NOMO-1 treated with dmso at 0.1 percent for 144 hours (cell line): ENCODE results near the gene FBXL13.
"Not testable (repeated sequence)": the region's sequence is repeated elsewhere in the genome, so short reads cannot be mapped to it uniquely, and the experiment has no call there.

ENCODE experiments used
- DNase-seq: peaks from one replicate; lab custom pipeline; 2025; ENCODE audit not compliant: unreplicated experiment; lab: John Stamatoyannopoulos, UW

FBXL13 gene

DNA sequence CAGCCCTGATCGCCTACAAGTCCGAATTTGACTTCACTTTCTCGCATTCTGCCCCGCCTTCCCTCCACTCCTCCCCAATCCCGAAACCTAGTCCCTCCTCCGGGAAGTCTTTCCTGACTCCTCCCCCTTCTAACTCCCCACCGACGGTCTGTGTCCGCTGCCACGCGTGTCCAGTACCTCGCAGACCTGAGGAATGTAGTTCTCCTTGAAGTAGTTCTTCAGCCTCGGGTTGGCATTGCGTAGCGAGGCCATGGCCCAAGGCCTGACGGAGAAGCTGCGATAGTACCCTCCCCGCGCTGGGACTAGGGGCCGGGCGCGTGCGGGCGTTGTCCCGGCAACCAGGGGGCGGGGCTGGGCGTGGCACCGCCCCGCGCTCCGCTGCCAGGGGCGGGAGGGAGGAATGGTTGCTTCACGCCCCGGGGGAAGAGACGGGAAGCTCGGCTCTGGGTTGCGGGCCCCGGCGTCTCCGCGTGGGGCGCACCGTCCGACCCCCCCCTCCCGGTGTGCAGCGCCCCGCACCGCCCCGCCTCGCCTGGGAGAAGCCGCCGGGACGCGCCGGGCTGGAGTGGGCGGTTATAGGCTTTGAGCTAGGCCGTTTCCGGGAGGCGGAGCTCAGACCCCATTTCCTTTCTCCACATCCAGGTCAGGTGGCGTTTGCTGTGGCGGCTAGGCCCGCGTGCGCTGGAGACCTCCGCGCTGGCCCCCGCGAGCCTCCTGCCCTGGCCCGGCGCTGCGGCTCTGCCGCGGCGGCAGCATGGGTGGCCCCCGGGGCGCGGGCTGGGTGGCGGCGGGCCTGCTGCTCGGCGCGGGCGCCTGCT, at the start of gene FBXL13, which contains the start of gene ARMC10:
TSS of gene FBXL13 (minus strand) at position 278 of the 818 bp plus-strand sequence.
TSS of gene ARMC10 (plus strand) at position 622 of the 818 bp plus-strand sequence. CDS start at position 755, 133 bp downstream.
- peak; percentile 72 for DNase-seq

DNA sequence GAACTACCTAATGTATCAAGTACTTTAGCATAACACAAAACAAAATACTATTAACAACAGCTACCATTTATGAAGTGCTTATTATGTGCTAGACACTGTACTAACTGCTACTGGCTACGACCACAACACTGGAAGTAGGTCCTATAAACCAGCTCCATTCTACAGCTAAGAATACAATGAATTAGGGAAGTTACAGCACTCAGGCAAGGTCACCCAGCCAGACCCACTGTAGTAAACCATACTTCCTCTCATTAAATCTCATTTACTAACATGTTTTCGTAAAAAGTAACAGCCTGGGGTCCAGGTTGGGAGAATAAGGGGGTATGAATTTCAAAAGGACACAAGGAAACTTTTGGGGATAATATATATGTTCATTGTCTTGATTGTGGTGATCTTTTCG, 48.9 kb upstream of the FBXL13 start:
- no peak for DNase-seq

DNA sequence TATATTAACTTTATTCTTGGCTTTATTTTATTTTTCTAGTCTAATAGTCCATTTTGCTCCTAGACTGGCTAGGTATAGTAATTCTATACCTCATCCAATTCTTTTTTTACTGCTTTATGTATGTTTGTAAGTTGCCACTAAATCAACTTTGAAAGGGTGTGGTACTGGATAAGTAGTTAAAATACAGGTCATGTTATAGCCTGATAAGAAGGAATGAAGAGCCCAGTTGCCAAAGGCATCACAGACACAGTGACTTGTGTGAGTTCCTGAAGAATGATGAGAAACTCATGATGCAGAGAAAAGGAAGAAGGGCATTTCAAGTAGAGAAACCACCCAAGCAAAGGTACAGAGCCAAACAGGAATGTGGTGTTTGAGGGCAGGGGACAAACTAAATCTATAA, 47.0 kb upstream of the FBXL13 start:
- DNase-seq = no peak

DNA sequence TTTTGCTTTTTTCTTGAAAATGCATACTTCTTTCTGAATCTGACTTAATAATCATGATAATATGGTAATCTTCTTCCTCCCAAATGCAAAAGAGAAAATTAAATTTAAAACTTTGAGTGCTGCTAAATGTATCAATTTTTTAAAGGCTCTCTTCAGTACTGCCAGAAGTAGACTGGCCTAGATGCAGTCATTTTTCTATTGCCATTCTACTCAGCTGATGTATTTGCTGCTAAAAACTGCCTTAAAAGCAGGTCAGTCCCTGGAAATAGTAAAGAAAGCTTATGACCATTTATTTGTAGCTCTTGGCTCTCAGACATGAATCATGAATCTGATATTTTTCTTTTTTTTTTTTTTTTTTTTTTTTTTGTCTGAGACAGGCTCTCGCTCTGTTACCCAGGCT, 45.8 kb upstream of the FBXL13 start:
- no peak for DNase-seq

DNA sequence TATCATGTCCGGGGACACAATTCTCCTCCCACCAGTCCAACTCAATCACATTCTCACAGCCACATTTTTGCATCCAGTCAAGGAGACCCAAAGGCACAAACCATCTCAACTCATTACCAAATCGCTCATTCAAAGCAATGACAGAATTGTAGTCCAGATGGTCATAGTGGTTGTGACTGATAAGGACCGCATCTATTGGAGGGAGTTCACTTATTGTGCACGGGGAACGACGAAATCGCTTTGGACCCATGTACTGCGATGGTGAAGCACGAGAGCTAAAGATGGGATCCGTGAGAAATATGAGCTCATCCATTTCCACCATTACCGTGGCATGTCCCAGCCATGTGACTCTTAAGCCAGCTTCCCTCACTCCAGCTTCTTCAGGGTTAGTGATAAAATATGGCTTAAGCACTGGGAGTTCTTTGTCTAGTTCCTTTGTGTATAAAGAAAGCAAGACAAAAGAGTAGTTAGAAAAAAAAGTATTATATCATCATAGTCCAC, 45.2 kb upstream of the FBXL13 start:
- no peak for DNase-seq

DNA sequence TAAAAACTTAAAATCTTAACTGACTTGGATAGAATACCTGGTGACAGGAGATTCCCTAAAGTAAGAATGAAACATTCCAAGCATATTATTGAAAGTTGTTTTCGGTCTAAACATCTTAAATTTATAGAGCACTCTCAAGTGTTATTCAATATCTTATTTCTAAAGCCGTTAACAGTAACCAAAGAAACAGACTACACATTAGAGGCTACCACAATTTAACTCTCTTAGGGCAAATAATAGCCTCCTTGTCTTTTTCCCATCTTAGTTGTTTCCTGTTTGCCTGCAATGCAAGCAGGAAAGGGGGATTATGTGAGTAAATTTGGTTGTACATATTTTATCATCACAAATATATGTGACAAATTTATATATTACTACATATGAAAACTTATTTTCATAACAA, 42.9 kb upstream of the FBXL13 start:
- no peak for DNase-seq

DNA sequence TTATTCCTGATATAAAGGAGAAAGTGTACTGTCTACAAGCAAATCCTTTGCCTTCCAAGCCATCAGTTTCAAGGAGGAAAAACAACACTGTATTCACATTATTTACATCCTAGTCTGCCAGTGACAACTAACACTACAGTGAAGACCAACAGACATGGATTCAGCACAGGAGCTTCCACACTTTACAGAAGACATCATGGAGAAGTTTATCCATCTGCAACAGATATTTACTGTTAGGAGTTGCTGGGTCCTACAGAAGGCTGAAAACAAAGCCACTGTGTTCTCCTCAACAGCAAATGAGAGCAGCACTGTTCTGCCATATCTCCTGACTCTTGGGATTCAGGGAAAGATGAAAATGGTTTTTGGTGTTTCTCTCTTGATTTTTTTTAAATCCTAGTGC, 42.4 kb upstream of the FBXL13 start:
- no peak for DNase-seq

DNA sequence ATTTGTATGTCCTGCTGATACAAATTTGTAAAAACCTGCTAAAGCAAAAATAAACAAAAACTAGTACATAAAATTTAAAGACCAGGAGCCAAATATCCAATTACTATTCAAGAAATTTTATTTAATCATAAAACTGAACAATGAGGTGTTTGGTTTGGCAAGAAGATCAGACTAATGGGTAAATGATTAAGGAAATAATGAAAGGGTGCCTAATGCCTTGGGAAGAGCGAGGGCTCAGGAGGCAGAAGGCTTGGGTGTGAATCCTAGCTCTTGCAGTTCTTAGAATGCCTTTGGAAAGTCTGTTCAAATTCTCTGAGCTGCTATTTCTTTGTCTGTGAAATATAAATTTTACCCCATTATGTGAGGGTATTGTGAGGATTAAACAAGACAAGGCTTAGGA, 41.9 kb upstream of the FBXL13 start:
- no peak for DNase-seq

DNA sequence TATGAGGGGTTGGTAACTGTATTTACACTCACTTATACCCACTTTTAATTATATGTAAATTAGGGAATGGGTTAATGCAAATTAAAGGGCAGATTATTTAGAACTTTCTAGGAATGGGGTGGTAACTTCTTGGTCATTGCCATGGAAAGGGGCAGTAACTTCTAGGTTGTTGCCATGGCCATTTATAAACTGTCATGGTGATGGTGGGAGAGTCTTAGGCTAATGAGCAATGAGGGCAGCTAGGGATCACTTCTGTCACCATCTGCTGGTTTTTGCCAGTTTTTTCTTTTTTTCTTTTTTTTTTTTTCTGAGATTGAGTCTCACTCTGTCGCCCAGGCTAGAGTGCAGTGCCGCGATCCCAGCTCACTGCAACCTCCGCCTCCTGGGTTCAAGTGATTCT, 41.2 kb upstream of the FBXL13 start:
- no peak for DNase-seq

DNA sequence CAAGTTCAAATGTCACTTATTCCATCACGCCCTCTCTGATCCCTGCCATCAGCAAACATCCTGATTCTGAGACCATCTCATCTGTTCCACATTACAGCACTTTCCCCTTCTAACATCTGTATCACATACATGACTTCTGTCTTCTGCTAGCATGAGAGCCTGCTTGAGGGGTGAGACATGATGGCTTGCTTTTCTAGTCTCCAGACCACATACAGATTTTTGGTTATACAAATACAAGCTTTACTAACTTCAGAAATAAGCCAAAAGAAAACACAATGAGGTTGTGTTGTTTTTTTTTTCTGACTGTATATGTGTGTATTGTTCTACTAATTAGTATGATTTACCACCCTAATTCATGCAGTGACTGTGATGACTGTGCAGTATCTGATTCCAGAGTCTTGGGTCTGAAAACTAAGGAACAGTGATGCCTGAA, 40.0 kb upstream of the FBXL13 start:
- no peak for DNase-seq

DNA sequence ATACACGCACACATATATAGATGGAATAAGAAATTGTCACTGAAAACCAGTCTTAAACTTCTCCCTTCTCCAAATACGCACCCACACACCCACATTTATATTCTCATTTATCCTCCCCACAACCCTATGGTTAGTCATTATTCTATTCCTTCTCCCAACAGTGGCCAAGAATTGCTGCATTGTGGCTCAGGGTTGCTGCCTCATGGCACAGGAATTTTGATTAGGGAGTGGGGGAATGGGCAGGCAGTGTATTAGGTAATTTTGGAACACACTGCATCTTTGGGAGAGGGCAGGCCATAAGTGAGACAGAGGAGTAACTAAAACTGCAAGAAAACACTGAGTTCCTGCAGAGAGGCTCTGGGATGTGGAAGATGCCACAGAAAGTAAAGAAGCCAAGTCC, 38.6 kb upstream of the FBXL13 start:
- no peak for DNase-seq

DNA sequence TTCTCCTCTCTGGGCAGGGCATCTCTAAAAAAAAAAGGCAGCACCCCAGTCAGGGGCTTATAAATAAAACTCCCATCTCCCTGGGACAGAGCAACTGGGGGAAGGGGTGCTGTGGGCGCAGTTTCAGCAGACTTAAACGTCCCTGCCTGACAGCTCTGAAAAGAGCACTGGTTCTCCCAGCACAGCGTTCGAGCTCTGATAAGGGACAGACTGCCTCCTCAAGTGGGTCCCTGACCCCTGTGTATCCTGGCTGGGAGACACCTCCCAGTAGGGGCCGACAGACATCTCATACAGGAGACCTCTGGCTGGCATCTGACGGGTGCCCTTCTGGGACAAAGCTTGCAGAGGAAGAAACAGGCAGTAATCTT, 32.1 kb upstream of the FBXL13 start:
- DNase-seq = not testable (repeated sequence)

DNA sequence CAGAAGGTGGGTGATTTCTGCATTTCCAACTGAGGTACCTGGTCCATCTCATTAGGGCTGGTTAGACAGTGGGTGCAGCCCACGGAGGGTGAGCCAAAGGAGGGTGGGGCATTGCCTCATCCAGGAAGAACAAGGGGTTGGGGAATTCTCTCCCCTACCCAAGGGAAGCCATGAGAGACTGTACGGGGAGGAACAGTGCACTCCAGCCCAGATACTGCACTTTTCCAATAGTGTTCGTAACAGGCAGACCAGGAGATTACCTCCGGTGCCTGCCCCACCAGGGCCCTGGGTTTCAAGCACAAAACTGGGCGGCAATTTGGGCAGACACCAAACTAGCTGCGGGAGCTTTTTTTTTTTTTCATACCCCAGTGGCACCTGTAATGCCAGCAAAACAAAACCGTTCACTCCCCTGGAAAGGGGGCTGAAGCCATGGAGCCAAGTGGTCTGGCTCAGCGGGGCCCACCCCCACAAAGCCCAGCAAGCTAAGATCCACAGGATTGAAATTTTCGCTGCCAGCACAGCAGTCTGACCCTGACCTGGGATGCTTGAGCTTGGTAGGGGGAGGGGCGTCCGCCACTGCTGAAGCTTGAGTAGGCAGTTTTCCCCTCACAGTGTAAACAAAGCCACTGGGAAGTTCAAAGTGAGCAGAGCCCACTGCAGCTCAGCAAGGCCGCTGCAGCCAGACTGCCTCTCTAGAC, 31.6 kb upstream of the FBXL13 start:
- no peak for DNase-seq

DNA sequence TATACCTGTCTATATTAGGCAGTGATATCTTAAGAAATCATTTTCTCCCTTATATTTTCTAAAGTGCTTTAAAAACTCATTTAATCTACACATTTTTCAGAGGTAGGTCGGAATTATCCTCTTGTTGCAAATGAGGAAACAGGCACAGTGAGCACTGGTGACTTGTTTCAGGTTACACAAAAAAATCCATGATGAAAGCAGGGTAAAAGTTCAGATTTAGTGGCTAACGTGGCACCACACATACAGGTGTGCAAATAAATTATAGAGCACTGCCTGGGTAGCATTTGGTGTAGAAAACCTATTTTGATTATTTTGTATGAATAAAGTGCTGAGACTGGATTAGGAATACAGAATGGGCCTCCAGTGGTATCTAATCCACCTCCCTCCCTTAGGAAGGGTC, 26.9 kb upstream of the FBXL13 start:
- no peak for DNase-seq

DNA sequence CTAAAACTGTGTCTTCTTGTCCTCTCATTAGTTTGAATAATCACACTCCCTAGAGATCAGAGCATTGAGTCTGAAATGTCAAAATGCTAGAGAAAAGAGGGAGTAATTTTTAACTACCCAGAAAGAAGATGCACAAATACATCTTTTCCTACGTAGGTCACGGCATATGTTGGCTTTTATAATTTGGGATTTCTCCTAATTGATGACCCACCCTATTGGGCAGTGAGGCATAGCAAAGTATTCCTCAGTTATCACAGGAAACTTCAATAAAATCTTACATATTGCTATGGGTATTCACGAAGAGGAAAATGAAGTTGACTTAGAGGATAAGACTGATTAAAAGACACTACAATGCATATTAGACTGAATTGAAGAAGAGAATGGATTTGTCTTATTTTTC, 25.8 kb upstream of the FBXL13 start:
- DNase-seq = no peak

DNA sequence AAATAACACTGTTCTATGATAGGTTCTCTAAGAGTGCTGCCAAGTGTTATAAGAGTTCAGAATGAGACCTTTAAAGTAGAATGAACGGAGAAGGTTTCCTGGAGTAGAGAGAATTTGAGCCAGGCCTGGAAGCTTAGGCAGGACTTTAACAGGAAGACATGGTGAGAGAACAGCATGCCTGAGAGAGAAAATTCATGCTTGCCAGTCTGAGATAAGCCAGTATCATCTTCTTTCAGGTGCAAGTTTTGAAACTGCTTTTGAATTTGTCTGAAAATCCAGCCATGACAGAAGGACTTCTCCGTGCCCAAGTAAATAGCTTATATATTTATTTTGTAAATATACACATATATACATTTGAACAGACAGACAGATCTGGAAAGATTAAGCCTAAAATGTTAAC, 22.4 kb upstream of the FBXL13 start:
- DNase-seq = no peak

DNA sequence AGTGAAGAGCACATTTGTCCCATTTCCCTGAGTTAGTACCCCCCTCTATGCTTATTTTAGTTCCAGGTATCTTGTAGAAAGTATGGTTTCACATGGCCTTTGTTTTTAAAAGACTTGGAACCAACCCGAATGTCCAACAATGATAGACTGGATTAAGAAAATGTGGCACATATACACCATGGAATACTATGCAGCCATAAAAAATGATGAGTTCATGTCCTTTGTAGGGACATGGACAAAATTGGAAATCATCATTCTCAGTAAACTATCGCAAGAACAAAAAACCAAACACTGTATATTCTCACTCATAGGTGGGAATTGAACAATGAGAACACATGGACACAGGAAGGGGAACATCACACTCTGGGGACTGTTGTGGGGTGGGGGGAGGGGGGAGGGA, 21.0 kb upstream of the FBXL13 start:
- DNase-seq = not testable (repeated sequence)

DNA sequence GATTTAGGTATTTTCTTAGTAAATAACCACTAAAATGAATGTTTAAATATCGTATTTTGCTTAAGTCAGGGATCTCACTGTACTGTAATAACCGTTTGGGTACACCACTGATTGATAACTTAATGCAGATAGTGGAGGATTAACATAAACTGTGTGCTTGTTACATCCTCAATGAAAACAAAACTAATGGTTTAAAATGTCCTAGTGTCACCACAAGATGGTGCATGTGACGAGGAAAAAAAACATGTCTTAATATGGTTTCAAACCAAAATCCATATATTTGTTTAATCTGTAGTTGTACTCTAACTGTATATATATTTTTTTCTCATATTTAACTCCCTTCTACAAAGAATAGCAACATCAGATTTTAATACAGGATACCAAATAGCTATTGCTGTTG, 19.5 kb upstream of the FBXL13 start:
- no peak for DNase-seq

DNA sequence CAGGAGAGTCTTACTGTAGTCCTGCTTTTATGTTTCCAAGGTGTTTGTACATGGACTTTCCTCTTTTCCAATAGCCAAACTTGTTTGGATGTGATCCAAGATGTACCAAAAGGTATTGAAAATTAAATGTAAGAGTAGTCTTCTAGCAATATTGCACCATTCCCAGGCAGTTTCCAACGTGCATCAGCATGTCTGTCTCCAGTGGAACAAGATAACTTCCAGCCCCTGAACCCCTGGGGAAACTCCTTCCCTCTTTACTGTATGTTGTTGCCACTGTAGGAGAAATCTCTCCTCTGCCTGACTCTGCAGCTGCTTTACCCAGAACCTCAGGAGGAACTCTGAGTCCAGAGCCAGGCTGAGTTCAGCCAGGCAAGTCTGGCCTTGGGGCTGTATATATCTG, 18.8 kb upstream of the FBXL13 start:
- DNase-seq = no peak

DNA sequence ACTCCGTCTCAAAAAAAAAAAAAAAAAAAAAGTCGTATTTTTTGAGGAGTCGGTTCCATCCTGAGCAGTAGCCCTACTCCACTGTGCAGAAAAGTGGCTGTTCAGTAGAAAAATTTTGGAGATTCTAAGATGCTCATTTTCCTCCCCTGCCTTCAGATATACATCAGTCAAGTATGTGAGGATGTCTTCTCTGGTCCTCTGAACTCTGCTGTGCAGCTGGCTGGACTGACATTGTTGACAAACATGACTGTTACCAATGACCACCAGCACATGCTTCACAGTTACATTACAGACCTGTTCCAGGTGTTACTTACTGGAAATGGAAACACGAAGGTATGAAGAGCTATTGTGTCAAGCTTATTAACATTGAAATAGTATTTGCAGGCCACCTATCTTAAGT, 17.7 kb upstream of the FBXL13 start:
- not testable (repeated sequence) for DNase-seq

DNA sequence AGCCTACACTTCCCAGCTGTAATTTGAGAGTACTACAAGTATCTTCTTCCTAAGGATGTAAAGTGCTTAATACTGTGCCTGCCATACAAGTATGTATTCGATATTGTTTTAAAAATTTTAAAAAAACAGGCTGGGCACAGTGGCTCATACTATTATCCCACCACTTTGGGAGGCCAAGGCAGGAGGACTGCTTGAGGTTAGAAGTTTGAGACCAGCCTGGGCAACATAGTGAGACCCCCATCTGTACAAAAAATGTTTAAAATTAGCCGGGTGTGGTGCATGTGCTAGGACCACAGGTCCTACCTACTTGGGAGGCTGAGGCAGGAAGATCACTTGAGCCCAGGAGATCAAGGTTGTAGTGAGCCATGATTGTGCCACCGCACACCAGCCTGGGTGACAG, 8.6 kb upstream of the FBXL13 start:
- DNase-seq = no peak

DNA sequence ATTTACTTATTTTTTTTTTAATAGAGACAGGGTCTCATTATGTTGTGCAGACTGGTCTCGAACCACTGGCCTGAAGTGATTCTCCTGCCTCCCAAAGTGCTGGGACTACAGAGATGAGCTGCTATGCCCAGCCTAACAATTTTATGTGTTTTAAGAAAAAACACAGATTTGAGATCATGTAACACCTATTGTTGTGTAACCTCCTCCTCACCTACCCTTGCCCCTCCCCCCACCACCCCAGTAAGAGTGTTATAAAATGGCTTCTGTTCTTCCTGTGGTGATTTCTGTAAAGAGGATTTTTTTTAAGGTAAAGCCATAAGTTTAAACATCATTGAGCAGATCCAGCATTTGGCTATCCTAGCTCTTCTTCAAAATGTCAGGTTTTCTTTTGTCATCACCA, 7.9 kb upstream of the FBXL13 start:
- no peak for DNase-seq
